Ascending aorta (tissue), 2 donors: ENCODE measurements around the gene MCOLN1. TPM values are rescaled to one million over a fixed set of nuclear protein-coding genes. Genes with fewer than 3 reads are reported as not detected.

ENCODE experiments used
- DNase-seq, 2 donors: peaks; one replicate each; pipeline ENCODE4 v3.0.0-alpha.2; 2019; ENCODE audit warnings: low spot score in 2 of 2
- H3K27ac ChIP-seq, 2 donors: fragments of 200-600 bp; sonication (generic); one replicate each; pipeline ENCODE4 v1.5.1; 2016 to 2017; ENCODE audit warnings: mild to moderate bottlenecking in 1 of 2
- H3K27me3 ChIP-seq: fragments of 200-600 bp; sonication (generic); one replicate; pipeline ENCODE4 v1.5.1; 2017
- H3K36me3 ChIP-seq, 2 donors: fragments of 200-600 bp; sonication (generic); one replicate each; pipeline ENCODE4 v1.5.1; 2016
- H3K4me1 ChIP-seq, 2 donors: fragments of 200-600 bp; sonication (generic); one replicate each; pipeline ENCODE4 v1.5.1; 2016 to 2017; ENCODE audit warnings: mild to moderate bottlenecking in 1 of 2
- H3K4me3 ChIP-seq, 2 donors: fragments of 200-600 bp; sonication (generic); one replicate each; pipeline ENCODE4 v1.5.1; 2016 to 2017; ENCODE audit warnings: mild to moderate bottlenecking in 1 of 2
- H3K9me3 ChIP-seq, 2 donors: fragments of 200-600 bp; sonication (generic); one replicate each; pipeline ENCODE4 v1.5.1; 2016
- intact Hi-C: fragments of 100-400 bp; cut with DNase I; formaldehyde crosslinking; loops from one replicate; pipeline ENCODE4 v1.15.1; 2023
- total RNA-seq: library from RNA; depleted of rRNA; stranded (reverse); fragments of >200 nt; gene quantifications from one replicate; pipeline ENCODE4 v1.1.0, GENCODE V29; 2016
- TF ChIP-seq, protein P1 (sequence below), 3 experiments: fragments of 200-600 bp in 2 of 3; fragments of 450-650 bp in 1 of 3; sonication (generic) in 2 of 3; IDR thresholded peaks; one replicate each; pipeline ENCODE4 v1.5.1; 2016 to 2019; ENCODE audit warnings: antibody characterized with exemption in 3 of 3, mild to moderate bottlenecking in 1 of 3, moderate library complexity in 1 of 3

MCOLN1 gene
- total RNA-seq, 1 donor from 2014 or later, result 11.9 TPM

DNA sequence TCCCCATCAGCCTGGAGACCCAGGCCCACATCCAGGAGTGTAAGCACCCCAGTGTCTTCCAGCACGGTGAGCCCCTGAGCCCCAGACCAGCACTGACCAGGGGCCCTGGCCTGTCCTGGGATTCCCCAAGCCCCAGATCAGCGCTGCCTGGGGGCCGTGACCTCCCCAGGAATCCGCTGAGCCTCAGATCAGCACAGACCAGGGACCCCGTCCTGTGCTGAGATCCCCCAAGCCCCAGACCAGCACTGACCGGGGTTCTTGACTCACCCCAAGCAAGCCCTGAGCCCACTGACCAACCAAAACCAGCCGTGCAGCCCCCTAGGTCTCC is 5.7 kb downstream of the MCOLN1 start:
- H3K27me3 ChIP-seq, result no peaks in the 10 kb centered on the region
- H3K36me3 ChIP-seq, result peaks cover 27 to 40% of the 10 kb centered on the region in 2 donors
- intact Hi-C loops, result no loop called here
- H3K4me3 ChIP-seq, result no peak overlapping the region
- no peak overlapping the region for H3K27ac ChIP-seq
- DNase-seq, result no peak
- peaks cover 5 to 7% of the 10 kb centered on the region in 2 donors for H3K4me1 ChIP-seq
- H3K9me3 ChIP-seq, result no peaks in the 10 kb centered on the region
- TF ChIP-seq, protein P1, sequence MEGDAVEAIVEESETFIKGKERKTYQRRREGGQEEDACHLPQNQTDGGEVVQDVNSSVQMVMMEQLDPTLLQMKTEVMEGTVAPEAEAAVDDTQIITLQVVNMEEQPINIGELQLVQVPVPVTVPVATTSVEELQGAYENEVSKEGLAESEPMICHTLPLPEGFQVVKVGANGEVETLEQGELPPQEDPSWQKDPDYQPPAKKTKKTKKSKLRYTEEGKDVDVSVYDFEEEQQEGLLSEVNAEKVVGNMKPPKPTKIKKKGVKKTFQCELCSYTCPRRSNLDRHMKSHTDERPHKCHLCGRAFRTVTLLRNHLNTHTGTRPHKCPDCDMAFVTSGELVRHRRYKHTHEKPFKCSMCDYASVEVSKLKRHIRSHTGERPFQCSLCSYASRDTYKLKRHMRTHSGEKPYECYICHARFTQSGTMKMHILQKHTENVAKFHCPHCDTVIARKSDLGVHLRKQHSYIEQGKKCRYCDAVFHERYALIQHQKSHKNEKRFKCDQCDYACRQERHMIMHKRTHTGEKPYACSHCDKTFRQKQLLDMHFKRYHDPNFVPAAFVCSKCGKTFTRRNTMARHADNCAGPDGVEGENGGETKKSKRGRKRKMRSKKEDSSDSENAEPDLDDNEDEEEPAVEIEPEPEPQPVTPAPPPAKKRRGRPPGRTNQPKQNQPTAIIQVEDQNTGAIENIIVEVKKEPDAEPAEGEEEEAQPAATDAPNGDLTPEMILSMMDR (IDR thresholded peaks at IDR 0.05), result no peak

GRCh38 chr19:7528522-7529245 is 6.3 kb downstream of the MCOLN1 start:
- H3K36me3 ChIP-seq, result peaks cover 27 to 40% of the 10 kb centered on the region in 2 donors
- intact Hi-C loops, result no loop called here

GRCh38 chr19:7529246-7529600 is 6.8 kb downstream of the MCOLN1 start:
- no peak for DNase-seq
- H3K36me3 ChIP-seq, result peaks cover 27 to 40% of the 10 kb centered on the region in 2 donors
- no peak overlapping the region for H3K4me3 ChIP-seq
- H3K4me1 ChIP-seq, result peaks cover 0 to 6% of the 10 kb centered on the region in 2 donors
- no peaks in the 10 kb centered on the region for H3K9me3 ChIP-seq
- intact Hi-C loops, result no loop called here
- H3K27me3 ChIP-seq, result no peaks in the 10 kb centered on the region
- H3K27ac ChIP-seq, result no peak overlapping the region
- TF ChIP-seq, protein P1 (IDR thresholded peaks at IDR 0.05), result no peak

More at GRCh38 chr19:7528522-7529245, 6.3 kb downstream of the MCOLN1 start:
- H3K9me3 ChIP-seq, result no peaks in the 10 kb centered on the region
- H3K4me3 ChIP-seq, result no peak overlapping the region
- TF ChIP-seq, protein P1 (IDR thresholded peaks at IDR 0.05), result no peak
- H3K27ac ChIP-seq, result no peak overlapping the region
- H3K27me3 ChIP-seq, result no peaks in the 10 kb centered on the region
- peaks cover 0 to 7% of the 10 kb centered on the region in 2 donors for H3K4me1 ChIP-seq
- DNase-seq, result no peak

GRCh38 chr19:7529610-7530490 is 7.4 kb downstream of the MCOLN1 start:
- DNase-seq, result no peak
- no peaks in the 10 kb centered on the region for H3K27me3 ChIP-seq
- no peaks in the 10 kb centered on the region for H3K9me3 ChIP-seq
- intact Hi-C loops, result no loop called here
- no peak overlapping the region for H3K27ac ChIP-seq
- TF ChIP-seq, protein P1 (IDR thresholded peaks at IDR 0.05), result no peak
- no peak overlapping the region for H3K4me3 ChIP-seq
- H3K4me1 ChIP-seq, result peaks cover 0 to 6% of the 10 kb centered on the region in 2 donors
- H3K36me3 ChIP-seq, result peaks cover 27 to 36% of the 10 kb centered on the region in 2 donors

DNA sequence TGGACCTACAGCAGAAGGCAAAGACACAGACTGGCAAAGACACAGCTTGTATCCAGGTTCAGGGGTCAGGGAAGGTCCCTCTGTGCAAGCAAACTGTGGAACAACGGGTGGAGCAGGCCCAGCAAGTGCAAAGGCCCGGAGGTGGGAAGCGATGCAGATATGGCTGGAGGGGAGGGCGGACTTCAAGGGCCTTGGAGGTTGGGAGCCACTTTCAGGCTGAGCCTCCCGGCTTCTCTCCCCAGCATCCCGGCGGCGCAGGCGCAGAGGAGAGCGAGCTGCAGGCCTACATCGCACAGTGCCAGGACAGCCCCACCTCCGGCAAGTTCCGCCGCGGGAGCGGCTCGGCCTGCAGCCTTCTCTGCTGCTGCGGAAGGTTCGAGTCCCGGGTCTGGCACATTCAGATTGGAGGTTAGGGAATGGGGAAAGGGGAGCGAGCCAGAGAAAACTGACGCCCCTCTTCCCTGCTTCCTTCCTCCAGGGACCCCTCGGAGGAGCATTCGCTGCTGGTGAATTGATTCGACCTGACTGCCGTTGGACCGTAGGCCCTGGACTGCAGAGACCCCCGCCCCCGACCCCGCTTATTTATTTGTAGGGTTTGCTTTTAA is 11.0 kb downstream of the MCOLN1 start:
- Histone ChIP-seq H3K27ac (peak overlapping the region; percentile 92 to 93), H3K36me3 (peaks cover 24 to 29% of the 10 kb centered on the region in 2 donors), H3K27me3 (no peaks in the 10 kb centered on the region), H3K4me3 (peak overlapping the region; percentile 82 to 89), H3K9me3 (no peaks in the 10 kb centered on the region), H3K4me1 (peaks cover 0 to 14% of the 10 kb centered on the region in 2 donors)
- intact Hi-C loops, result no loop called here
- peak in 1 of 2 donors; percentile 80 for DNase-seq
- TF ChIP-seq, protein P1 (IDR thresholded peaks at IDR 0.05), result no peak
